ENCODE data around the gene OPCML. TPM values are rescaled to one million over a fixed set of nuclear protein-coding genes. Genes with fewer than 3 reads are reported as not detected.

OPCML gene
- total RNA-seq, 1 donor from 2014 or later = 4.1 TPM

GRCh38 chr11:133263332-133263731, 269.0 kb downstream of the OPCML start:
- Mint-ChIP-seq H3K36me3 (ENCODE audit: low read depth, unreplicated experiment) (no peaks in the 10 kb centered on the region), H3K27me3 (ENCODE audit: unreplicated experiment) (no peaks in the 10 kb centered on the region), H3K4me1 (ENCODE audit: unreplicated experiment) (peaks cover 9% of the 10 kb centered on the region), H3K9me3 (ENCODE audit: unreplicated experiment) (no peaks in the 10 kb centered on the region), H3K27ac (ENCODE audit: unreplicated experiment) (no peak overlapping the region), H3K4me3 (ENCODE audit: unreplicated experiment) (no peak overlapping the region)
- no peak for DNase-seq (ENCODE audit: low spot score)
- no peak for TF ChIP-seq CTCF (IDR thresholded peaks at IDR 0.05; ENCODE audit: unreplicated experiment)

GRCh38 chr11:133258751-133259150, 273.6 kb downstream of the OPCML start:
- H3K27me3 Mint-ChIP-seq (ENCODE audit: unreplicated experiment) = no peaks in the 10 kb centered on the region
- H3K4me1 Mint-ChIP-seq (ENCODE audit: unreplicated experiment) = peaks cover 9% of the 10 kb centered on the region
- no peaks in the 10 kb centered on the region for H3K36me3 Mint-ChIP-seq (ENCODE audit: low read depth, unreplicated experiment)
- no peak for TF ChIP-seq CTCF (IDR thresholded peaks at IDR 0.05; ENCODE audit: unreplicated experiment)
- no peak overlapping the region for H3K4me3 Mint-ChIP-seq (ENCODE audit: unreplicated experiment)
- no peaks in the 10 kb centered on the region for H3K9me3 Mint-ChIP-seq (ENCODE audit: unreplicated experiment)
- DNase-seq (ENCODE audit: low spot score) = no peak
- H3K27ac Mint-ChIP-seq (ENCODE audit: unreplicated experiment) = no peak overlapping the region

- no peaks in the 10 kb centered on the region for H3K9me3 Mint-ChIP-seq (ENCODE audit: unreplicated experiment)
- H3K27me3 Mint-ChIP-seq (ENCODE audit: unreplicated experiment) = no peaks in the 10 kb centered on the region
- no peak overlapping the region for H3K4me3 Mint-ChIP-seq (ENCODE audit: unreplicated experiment)
- H3K36me3 Mint-ChIP-seq (ENCODE audit: low read depth, unreplicated experiment) = no peaks in the 10 kb centered on the region
- no peak overlapping the region for H3K27ac Mint-ChIP-seq (ENCODE audit: unreplicated experiment)
- DNase-seq (ENCODE audit: low spot score) = no peak
- peaks cover 9% of the 10 kb centered on the region for H3K4me1 Mint-ChIP-seq (ENCODE audit: unreplicated experiment)
- TF ChIP-seq CTCF (IDR thresholded peaks at IDR 0.05; ENCODE audit: unreplicated experiment) = no peak
These were observed 277.7 kb downstream of the OPCML start for GRCh38 chr11:133254601-133255000.

- TF ChIP-seq CTCF (IDR thresholded peaks at IDR 0.05; ENCODE audit: unreplicated experiment) = no peak
- H3K27me3 Mint-ChIP-seq (ENCODE audit: unreplicated experiment) = no peaks in the 10 kb centered on the region
- H3K9me3 Mint-ChIP-seq (ENCODE audit: unreplicated experiment) = no peaks in the 10 kb centered on the region
- H3K4me3 Mint-ChIP-seq (ENCODE audit: unreplicated experiment) = no peak overlapping the region
- H3K36me3 Mint-ChIP-seq (ENCODE audit: low read depth, unreplicated experiment) = no peaks in the 10 kb centered on the region
- no peak for DNase-seq (ENCODE audit: low spot score)
- H3K4me1 Mint-ChIP-seq (ENCODE audit: unreplicated experiment) = peaks cover 2% of the 10 kb centered on the region
- H3K27ac Mint-ChIP-seq (ENCODE audit: unreplicated experiment) = no peak overlapping the region
These were observed 278.7 kb downstream of the OPCML start for GRCh38 chr11:133253570-133253969.

- Mint-ChIP-seq H3K27ac (ENCODE audit: unreplicated experiment) (no peak overlapping the region), H3K4me3 (ENCODE audit: unreplicated experiment) (no peak overlapping the region), H3K27me3 (ENCODE audit: unreplicated experiment) (no peaks in the 10 kb centered on the region), H3K36me3 (ENCODE audit: low read depth, unreplicated experiment) (no peaks in the 10 kb centered on the region), H3K4me1 (ENCODE audit: unreplicated experiment) (no peaks in the 10 kb centered on the region), H3K9me3 (ENCODE audit: unreplicated experiment) (no peaks in the 10 kb centered on the region)
- no peak for TF ChIP-seq CTCF (IDR thresholded peaks at IDR 0.05; ENCODE audit: unreplicated experiment)
- no peak for DNase-seq (ENCODE audit: low spot score)
These were observed 280.5 kb downstream of the OPCML start for GRCh38 chr11:133251841-133252240.
